K562 (cell line): ENCODE measurements around the gene NKX2-2. TPM values are rescaled to one million over a fixed set of nuclear protein-coding genes. Genes with fewer than 3 reads are reported as not detected.

Experiments used
- ATAC-seq: fragments of 200-7000 bp; cut with Tn5 transposase; 3 replicates; pipeline ENCODE4 v1.9.1; 2020; ENCODE audit warnings: moderate library complexity
- BruUV-seq: library from RNA; stranded (reverse); fragments of 400-500 nt; replicated peaks from 2 replicates; lab custom pipeline; 2021; lab: Mats Ljungman, UMichigan
- CTCF ChIA-PET: fragments of 300-600 bp; formaldehyde crosslinking; extraction: SDS; loops from one replicate; lab custom pipeline; 2021; ENCODE audit warnings: low intra/inter-chr PET ratio; lab: Yijun Ruan, JAX
- POLR2A ChIA-PET: fragments of 300-600, 350-650 bp; sonication (Branson Sonifier 250); formaldehyde crosslinking; extraction: SDS; loops from one replicate; lab custom pipeline; 2021; ENCODE audit warnings: antibody characterized with exemption, inconsistent platforms; lab: Yijun Ruan, JAX
- DNase-seq, 4 experiments: peaks; one replicate each; pipeline versions ENCODE4 v3.0.0 to v3.0.0-alpha.2; 2011 to 2018; ENCODE audit warnings: low spot score in 3 of 4, mixed read lengths in 3 of 4; ENCODE audit errors: extremely low read depth in 1 of 4
- FAIRE-seq: peaks from 2 replicates; lab custom pipeline; 2011; peaks lifted over from hg19 to GRCh38; lab: Jason Lieb, UNC
- H2AFZ ChIP-seq: 2 replicates; pipeline ENCODE4 v1.6.0; 2011; ENCODE audit warnings: low read depth, low read length, control low read depth, inconsistent platforms
- H3K27ac ChIP-seq: fragments of 200-600 bp; 3 replicates; pipeline ENCODE4 v1.8.0; 2011; ENCODE audit warnings: low read depth, mild to moderate bottlenecking, control low read depth, inconsistent platforms, low read length, moderate library complexity, mixed read lengths; ENCODE audit errors: extremely low read depth
- H3K27me3 ChIP-seq, 2 experiments: fragments of 300-600 bp in 1 of 2; 2 replicates in 1 of 2; 3 replicates in 1 of 2; pipeline versions ENCODE4 v1.6.0 to v1.8.0; 2011; ENCODE audit warnings: inconsistent platforms in 2 of 2, low read length in 2 of 2, mild to moderate bottlenecking in 1 of 2, mixed read lengths in 1 of 2, moderate library complexity in 1 of 2; ENCODE audit not compliant: control insufficient read depth in 2 of 2, insufficient read depth in 2 of 2
- H3K36me3 ChIP-seq: fragments of 300-600 bp; 3 replicates; pipeline ENCODE4 v1.8.0; 2011; ENCODE audit warnings: mild to moderate bottlenecking, low read length, inconsistent platforms; ENCODE audit not compliant: control insufficient read depth, insufficient read depth
- H3K4me1 ChIP-seq, 2 experiments: fragments of 200-600 bp in 1 of 2; replicated peaks in 1 of 2; 2 replicates in 1 of 2; 3 replicates in 1 of 2; pipeline versions ENCODE4 v1.5.1 to v1.8.0; 2011; ENCODE audit warnings: inconsistent platforms in 2 of 2, low read length in 2 of 2, mild to moderate bottlenecking in 1 of 2, mixed read lengths in 1 of 2, moderate library complexity in 1 of 2; ENCODE audit not compliant: control insufficient read depth in 2 of 2, insufficient read depth in 2 of 2
- H3K4me2 ChIP-seq: 2 replicates; pipeline ENCODE4 v1.6.1; 2011; ENCODE audit warnings: low read length, control low read depth, inconsistent platforms, mixed read lengths; ENCODE audit not compliant: insufficient read depth
- H3K4me3 ChIP-seq: fragments of 200-600 bp; sonication (generic), shearing (Covaris generic); 2 replicates; pipeline ENCODE4 v1.5.1; 2016; ENCODE audit warnings: control low read depth, inconsistent platforms
- H3K79me2 ChIP-seq: fragments of 200-600 bp; 3 replicates; pipeline ENCODE4 v1.8.0; 2011; ENCODE audit warnings: low read length, inconsistent platforms; ENCODE audit not compliant: control insufficient read depth, insufficient read depth
- H3K9ac ChIP-seq, 2 experiments: 2 replicates each; pipeline versions ENCODE4 v1.6.0 to v1.6.1; 2011; ENCODE audit warnings: low read depth in 2 of 2, low read length in 2 of 2, control low read depth in 1 of 2, inconsistent platforms in 1 of 2, mild to moderate bottlenecking in 1 of 2, mixed read lengths in 1 of 2; ENCODE audit not compliant: insufficient read depth in 1 of 2
- H3K9me1 ChIP-seq: one replicate; pipeline ENCODE4 v1.6.0; 2011; ENCODE audit warnings: inconsistent platforms, mild to moderate bottlenecking, low read length, moderate library complexity; ENCODE audit not compliant: control insufficient read depth, insufficient read depth
- H3K9me3 ChIP-seq: replicated peaks from 2 replicates; pipeline ENCODE4 v1.5.1; 2011; ENCODE audit warnings: low read depth, low read length, inconsistent platforms; ENCODE audit not compliant: control insufficient read depth, insufficient read depth
- H4K20me1 ChIP-seq: replicated peaks from 2 replicates; pipeline ENCODE4 v1.6.1; 2011; ENCODE audit warnings: low read length, inconsistent platforms, mixed read lengths; ENCODE audit not compliant: control insufficient read depth, insufficient read depth
- BCL6 ChIP-seq: fragments of 250-450 bp; sonication (Bioruptor Pico); IDR thresholded peaks from 2 replicates; pipeline ENCODE4 v1.4.0; 2020
- EGR1 ChIP-seq: fragments of 450-650 bp; conservative IDR thresholded peaks from 2 replicates; pipeline ENCODE4 v1.6.1; 2017; ENCODE audit warnings: mild to moderate bottlenecking
- ERF ChIP-seq: fragments of 450-650 bp; formaldehyde crosslinking; IDR thresholded peaks from 2 replicates; pipeline ENCODE4 v1.4.0; 2020; ENCODE audit warnings: mild to moderate bottlenecking, mixed read lengths
- ETV5 ChIP-seq: sonication (generic); formaldehyde crosslinking; IDR thresholded peaks from 2 replicates; pipeline ENCODE4 v1.4.0; 2020; ENCODE audit warnings: low read depth, mild to moderate bottlenecking, missing genetic modification reagents
- GATAD2B ChIP-seq: fragments of 450-650 bp; IDR thresholded peaks from 2 replicates; pipeline ENCODE4 v1.6.1; 2017; ENCODE audit warnings: mild to moderate bottlenecking, borderline replicate concordance
- IFI16 ChIP-seq: fragments of 250-450 bp; sonication (Bioruptor Pico); IDR thresholded peaks from 2 replicates; pipeline ENCODE4 v2.1.2; 2022; ENCODE audit warnings: mild to moderate bottlenecking, inconsistent platforms
- MTA3 ChIP-seq: fragments of 450-650 bp; formaldehyde crosslinking; IDR thresholded peaks from 2 replicates; pipeline ENCODE4 v1.6.1; 2017; ENCODE audit warnings: mild to moderate bottlenecking, borderline replicate concordance
- MYBL2 ChIP-seq, 2 experiments: fragments of 450-650 bp in 1 of 2; sonication (generic) in 1 of 2; formaldehyde crosslinking in 1 of 2; IDR thresholded peaks; 2 replicates each; pipeline versions ENCODE4 v1.6.1 to v1.8.1; 2017 to 2022; ENCODE audit warnings: borderline replicate concordance in 1 of 2, inconsistent platforms in 1 of 2, low read depth in 1 of 2, mild to moderate bottlenecking in 1 of 2, missing genetic modification reagents in 1 of 2, moderate library complexity in 1 of 2
- OTX1 ChIP-seq: fragments of 450-650 bp; formaldehyde crosslinking; IDR thresholded peaks from 2 replicates; pipeline ENCODE4 v1.4.0; 2022; ENCODE audit warnings: mild to moderate bottlenecking
- RB1 ChIP-seq: fragments of 450-650 bp; IDR thresholded peaks from 2 replicates; pipeline ENCODE4 v1.6.1; 2017; ENCODE audit warnings: low read depth, mild to moderate bottlenecking
- STAT5B ChIP-seq: fragments of 250-450 bp; sonication (Bioruptor Pico); IDR thresholded peaks from 2 replicates; pipeline ENCODE4 v1.8.0; 2021; ENCODE audit warnings: mild to moderate bottlenecking, inconsistent platforms
- TCFL5 ChIP-seq: fragments of 250-450 bp; sonication (Bioruptor Pico); conservative IDR thresholded peaks from 2 replicates; pipeline ENCODE4 v1.6.1; 2021; ENCODE audit warnings: mild to moderate bottlenecking, moderate library complexity, matching md5 sums
- ZFP91 ChIP-seq: sonication (generic); formaldehyde crosslinking; IDR thresholded peaks from 2 replicates; pipeline ENCODE4 v1.8.0; 2022; ENCODE audit warnings: mild to moderate bottlenecking, missing genetic modification reagents
- ZNF384 ChIP-seq: IDR thresholded peaks from 2 replicates; pipeline ENCODE4 v1.6.1; 2012; ENCODE audit warnings: low read depth, low read length, improper control_type of control experiment
- ZNF639 ChIP-seq, 2 experiments: fragments of 200-800 bp in 1 of 2; sonication (Bioruptor generic) in 1 of 2; sonication (generic) in 1 of 2; formaldehyde crosslinking in 1 of 2; IDR thresholded peaks in 1 of 2; conservative IDR thresholded peaks in 1 of 2; 2 replicates each; pipeline versions ENCODE4 v1.5.0 to v1.6.1; 2016 to 2020; ENCODE audit warnings: missing compliant biosample characterization in 1 of 2, missing genetic modification characterization in 1 of 2, missing genetic modification reagents in 1 of 2
- WGBS: fragments of 100-300 bp; shearing (Covaris generic); methylation state at CpG from one replicate; pipeline ENCODE4 v1.1.6; 2016; ENCODE audit warnings: low coverage, mixed read lengths; ENCODE audit not compliant: insufficient coverage; ENCODE audit errors: missing lambda C conversion rate; 5-methylcytosine and 5-hydroxymethylcytosine counted together
- in situ Hi-C: fragments of 300-500 bp; cut with MboI; formaldehyde crosslinking; loops from 4 replicates; pipeline ENCODE4 v1.15.0; 2018; ENCODE audit warnings: inconsistent platforms, mixed read lengths
- intact Hi-C: fragments of 100-400 bp; cut with micrococcal nuclease; formaldehyde crosslinking; loops from 2 replicates; pipeline ENCODE4 v1.14.2; 2022
- polyA plus RNA-seq, 8 experiments: library from polyadenylated mRNA; depleted of rRNA in 4 of 8; stranded (reverse) in 5 of 8; unstranded in 3 of 8; fragments of >200 nt; fragmentation: Nextera tagmentation in 2 of 8; fragmentation: Illumina TruSeq in 1 of 8; extraction: Ambion mirVana in 2 of 8; extraction: Trizol in 1 of 8; gene quantifications; 2 replicates each; pipeline versions ENCODE4 v1.2.1 to v1.2.3, GENCODE V29; 2011 to 2014; ENCODE audit warnings: inconsistent platforms in 1 of 8, missing spikeins in 1 of 8
- total RNA-seq, 7 experiments: library from RNA; depleted of rRNA in 6 of 7; stranded (reverse); fragments of >200 nt in 6 of 7; fragmentation: Illumina TruSeq in 2 of 7; extraction: Trizol in 2 of 7; gene quantifications; 2 replicates each; pipeline versions ENCODE4 v1.2.1 to v1.2.3, GENCODE V29; 2011 to 2021; ENCODE audit warnings: low replicate concordance in 1 of 7
- TF ChIP-seq, protein P1 (sequence below): sonication (generic); formaldehyde crosslinking; IDR thresholded peaks from 2 replicates; pipeline ENCODE4 v1.5.0; 2020; ENCODE audit warnings: missing genetic modification reagents

Gene NKX2-2
- total and polyA plus RNA-seq, 9 of the 15 experiments (the other 6 are each of a cell fraction or from before 2014, with no cell fraction given): 0.04 TPM; not detected in 8

DNA sequence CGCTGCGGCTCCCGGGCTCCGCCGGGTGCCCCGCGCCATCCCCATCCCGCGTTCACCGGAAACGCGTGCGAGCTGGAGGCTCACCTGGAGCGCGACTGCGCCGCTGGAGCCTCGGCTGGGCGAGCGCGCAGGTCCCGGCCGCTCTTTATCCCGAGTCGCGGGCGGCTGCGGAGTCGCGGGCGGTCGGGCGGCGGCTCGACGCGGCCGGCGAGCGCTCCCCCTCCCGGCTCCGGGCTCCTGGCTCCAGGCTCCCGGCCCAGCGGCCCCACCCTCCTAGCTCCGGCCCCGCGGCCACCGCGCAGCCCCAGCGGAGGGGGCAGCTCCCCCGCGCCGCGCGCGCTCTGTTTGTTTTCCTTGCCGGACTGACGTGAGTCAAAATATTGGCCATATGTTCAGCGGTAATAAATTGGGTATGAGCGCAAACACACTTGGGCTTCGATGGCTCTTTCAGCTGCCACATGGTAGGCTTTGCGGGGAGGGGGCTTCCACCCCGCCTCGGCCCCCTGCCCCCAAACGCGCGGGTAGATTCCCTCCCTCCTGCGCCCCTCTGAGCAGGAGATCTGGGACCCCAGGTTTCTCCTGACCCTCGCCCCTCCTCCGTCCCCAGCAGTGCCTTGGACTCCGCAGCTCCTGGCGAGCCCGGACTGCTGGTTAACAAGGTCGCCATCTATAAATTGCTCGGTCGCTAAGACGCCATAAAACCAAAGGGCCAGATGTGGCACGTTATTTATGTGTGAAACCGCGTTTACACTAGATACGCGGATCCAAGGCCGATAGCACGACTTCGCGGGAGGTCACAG is 8.8 kb upstream of the NKX2-2 start:
- in situ Hi-C loops: no loop called here
- POLR2A ChIA-PET: interaction anchor here (0.8 kb wide), 1 partner anchor 168 kb away, joined by 3 read pairs; no protein-coding TSS in a partner anchor
- no peak for DNase-seq
- no peak overlapping the region for H3K4me2 ChIP-seq
- H3K9me1 ChIP-seq: no peaks in the 10 kb centered on the region
- no peak overlapping the region for H3K9ac ChIP-seq
- 14% methylated on average over 20 of the region's 86 CpGs for WGBS
- H3K9me3 ChIP-seq: no peaks in the 10 kb centered on the region
- H3K27me3 ChIP-seq: peaks cover 3 to 10% of the 10 kb centered on the region in 2 experiments; a peak in 3 of 5 replicates
- CTCF ChIA-PET: no interaction called here
- FAIRE-seq: no peak
- no peaks in the 10 kb centered on the region for H3K36me3 ChIP-seq
- TF ChIP-seq OTX1 (CRISPR knock-in tag) (no peak), IFI16 (CRISPR knock-in tag) (no peak), ZFP91 (CRISPR knock-in tag) (no peak), MTA3 (no peak), ETV5 (CRISPR knock-in tag) (no peak), STAT5B (no peak), EGR1 (no peak), MYBL2 (IDR thresholded peaks at IDR 0.05; ENCODE audit: low read depth) (no peak), MYBL2 (CRISPR knock-in tag; IDR thresholded peaks at IDR 0.05; ENCODE audit: borderline replicate concordance) (no peak), GATAD2B (no peak), ZNF639 (CRISPR knock-in tag; conservative IDR thresholded peaks at IDR 0.05 in 1 of 2, IDR thresholded peaks at IDR 0.05 in 1 of 2) (no peak), TCFL5 (CRISPR knock-in tag) (no peak), RB1 (no peak), ERF (no peak), ZNF384 (no peak), BCL6 (no peak)
- TF ChIP-seq, protein P1, sequence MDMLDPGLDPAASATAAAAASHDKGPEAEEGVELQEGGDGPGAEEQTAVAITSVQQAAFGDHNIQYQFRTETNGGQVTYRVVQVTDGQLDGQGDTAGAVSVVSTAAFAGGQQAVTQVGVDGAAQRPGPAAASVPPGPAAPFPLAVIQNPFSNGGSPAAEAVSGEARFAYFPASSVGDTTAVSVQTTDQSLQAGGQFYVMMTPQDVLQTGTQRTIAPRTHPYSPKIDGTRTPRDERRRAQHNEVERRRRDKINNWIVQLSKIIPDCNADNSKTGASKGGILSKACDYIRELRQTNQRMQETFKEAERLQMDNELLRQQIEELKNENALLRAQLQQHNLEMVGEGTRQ (CRISPR knock-in tag): no peak
- H3K79me2 ChIP-seq: no peaks in the 10 kb centered on the region
- H3K4me1 ChIP-seq: no peaks in the 10 kb centered on the region
- intact Hi-C loops: no loop called here
- no TSS peak for BruUV-seq
- no peak for ATAC-seq
- H3K4me3 ChIP-seq: no peak overlapping the region
- no peak overlapping the region for H3K27ac ChIP-seq
- H4K20me1 ChIP-seq: no peaks in the 10 kb centered on the region
- no peak overlapping the region for H2AFZ ChIP-seq
